Superior temporal gyrus (tissue), 1 donor: ENCODE results near the gene OR2A14.
"Not testable (repeated sequence)": the region's sequence is repeated elsewhere in the genome, so short reads cannot be mapped to it uniquely, and the experiment has no call there.

ENCODE experiments used
- DNase-seq: peaks from one replicate; pipeline ENCODE4 v3.0.0-alpha.2; 2016; ENCODE audit errors: extremely low spot score

OR2A14 gene

GRCh38 chr7:144122876-144123275 is at the start of gene OR2A14:
Gene OR2A14, plus strand, starts transcription at chr7:144123176. Its CDS starts 5,937 bp downstream, at chr7:144129113.
- DNase-seq, result no peak

GRCh38 chr7:144074374-144074773 is 48.6 kb upstream of the OR2A14 start:
- DNase-seq, result no peak

GRCh38 chr7:144085978-144086377 is 37.0 kb upstream of the OR2A14 start, which contains the start of gene OR2A12:
Gene OR2A12, plus strand, starts transcription at chr7:144086278. Its CDS starts 8,830 bp downstream, at chr7:144095108.
- no peak for DNase-seq

- DNase-seq, result no peak
These were observed 36.2 kb upstream of the OR2A14 start for GRCh38 chr7:144086730-144087129.

GRCh38 chr7:144087230-144087629 is 35.7 kb upstream of the OR2A14 start:
- DNase-seq, result no peak

GRCh38 chr7:144090667-144091066 is 32.3 kb upstream of the OR2A14 start:
- no peak for DNase-seq

- DNase-seq, result no peak
These were observed 24.2 kb upstream of the OR2A14 start for GRCh38 chr7:144098776-144099175.

- DNase-seq, result no peak
These were observed 22.4 kb upstream of the OR2A14 start for GRCh38 chr7:144100607-144101006.

- no peak for DNase-seq
These were observed 20.9 kb upstream of the OR2A14 start for GRCh38 chr7:144102041-144102440.

GRCh38 chr7:144105211-144105610 is 17.8 kb upstream of the OR2A14 start:
- DNase-seq, result no peak

GRCh38 chr7:144109283-144109682 is 13.7 kb upstream of the OR2A14 start, which contains the start of gene OR2A2:
Gene OR2A2, plus strand, starts transcription at chr7:144109583. Its CDS starts 0 bp downstream, at chr7:144109583.
- DNase-seq, result no peak

GRCh38 chr7:144110272-144110671 is 12.7 kb upstream of the OR2A14 start:
- no peak for DNase-seq

GRCh38 chr7:144113651-144114050 is 9.3 kb upstream of the OR2A14 start:
- DNase-seq, result no peak

GRCh38 chr7:144118341-144118740 is 4.6 kb upstream of the OR2A14 start:
- DNase-seq, result no peak

- DNase-seq, result peak; percentile 62
These were observed 4.8 kb downstream of the OR2A14 start for GRCh38 chr7:144127714-144128334.

GRCh38 chr7:144129601-144130000 is 6.6 kb downstream of the OR2A14 start:
- not testable (repeated sequence) for DNase-seq

GRCh38 chr7:144130730-144131129 is 7.8 kb downstream of the OR2A14 start:
- no peak for DNase-seq

GRCh38 chr7:144132262-144132661 is 9.3 kb downstream of the OR2A14 start:
- no peak for DNase-seq

GRCh38 chr7:144133307-144133706 is 10.3 kb downstream of the OR2A14 start:
- no peak for DNase-seq

- DNase-seq, result no peak
These were observed 11.1 kb downstream of the OR2A14 start for GRCh38 chr7:144134116-144134515.

GRCh38 chr7:144137501-144137900 is 14.5 kb downstream of the OR2A14 start:
- no peak for DNase-seq

GRCh38 chr7:144142187-144142586 is 19.2 kb downstream of the OR2A14 start:
- DNase-seq, result no peak

GRCh38 chr7:144144426-144144825 is 21.4 kb downstream of the OR2A14 start:
- DNase-seq, result no peak
